ENCODE data around the gene ITIH1.
"Not testable (repeated sequence)": the region's sequence is repeated elsewhere in the genome, so short reads cannot be mapped to it uniquely, and the experiment has no call there.

Gene ITIH1, protein sequence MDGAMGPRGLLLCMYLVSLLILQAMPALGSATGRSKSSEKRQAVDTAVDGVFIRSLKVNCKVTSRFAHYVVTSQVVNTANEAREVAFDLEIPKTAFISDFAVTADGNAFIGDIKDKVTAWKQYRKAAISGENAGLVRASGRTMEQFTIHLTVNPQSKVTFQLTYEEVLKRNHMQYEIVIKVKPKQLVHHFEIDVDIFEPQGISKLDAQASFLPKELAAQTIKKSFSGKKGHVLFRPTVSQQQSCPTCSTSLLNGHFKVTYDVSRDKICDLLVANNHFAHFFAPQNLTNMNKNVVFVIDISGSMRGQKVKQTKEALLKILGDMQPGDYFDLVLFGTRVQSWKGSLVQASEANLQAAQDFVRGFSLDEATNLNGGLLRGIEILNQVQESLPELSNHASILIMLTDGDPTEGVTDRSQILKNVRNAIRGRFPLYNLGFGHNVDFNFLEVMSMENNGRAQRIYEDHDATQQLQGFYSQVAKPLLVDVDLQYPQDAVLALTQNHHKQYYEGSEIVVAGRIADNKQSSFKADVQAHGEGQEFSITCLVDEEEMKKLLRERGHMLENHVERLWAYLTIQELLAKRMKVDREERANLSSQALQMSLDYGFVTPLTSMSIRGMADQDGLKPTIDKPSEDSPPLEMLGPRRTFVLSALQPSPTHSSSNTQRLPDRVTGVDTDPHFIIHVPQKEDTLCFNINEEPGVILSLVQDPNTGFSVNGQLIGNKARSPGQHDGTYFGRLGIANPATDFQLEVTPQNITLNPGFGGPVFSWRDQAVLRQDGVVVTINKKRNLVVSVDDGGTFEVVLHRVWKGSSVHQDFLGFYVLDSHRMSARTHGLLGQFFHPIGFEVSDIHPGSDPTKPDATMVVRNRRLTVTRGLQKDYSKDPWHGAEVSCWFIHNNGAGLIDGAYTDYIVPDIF

DNA sequence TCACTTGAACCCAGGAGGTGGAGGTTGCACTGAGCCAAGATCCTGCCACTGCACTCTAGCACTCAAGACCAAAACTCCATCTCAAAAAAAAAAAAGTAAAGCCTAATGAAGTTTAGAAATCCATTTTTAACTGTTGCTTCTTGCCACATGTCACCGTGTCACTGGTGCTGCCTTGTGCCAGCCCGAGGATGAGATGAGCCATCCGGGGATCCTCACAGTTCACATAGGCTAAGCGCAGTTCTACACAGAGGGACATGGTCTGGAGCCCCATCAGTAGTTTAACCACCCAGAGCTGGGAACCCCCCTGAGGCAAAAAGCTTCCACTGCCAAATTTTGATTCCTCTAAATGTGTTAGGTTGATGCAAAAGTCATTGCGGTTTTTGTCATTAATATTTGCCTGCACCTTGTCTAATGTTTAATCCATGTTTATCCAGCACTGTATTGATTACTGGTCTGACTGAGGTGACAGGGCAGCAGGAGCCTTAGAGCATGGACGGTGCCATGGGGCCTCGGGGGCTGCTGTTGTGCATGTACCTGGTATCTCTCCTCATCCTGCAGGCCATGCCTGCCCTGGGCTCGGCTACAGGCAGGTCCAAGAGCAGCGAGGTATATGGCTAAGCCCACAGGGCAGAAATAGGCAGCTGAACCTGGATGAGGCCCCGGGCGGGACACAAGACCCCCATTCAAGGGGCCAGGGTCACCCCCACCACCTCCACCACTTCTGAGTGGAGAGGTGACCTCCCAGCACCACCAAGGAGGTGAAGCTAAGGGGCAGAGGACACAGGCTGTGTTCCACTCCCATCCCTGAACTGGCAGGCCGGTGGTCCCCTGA is at the start of gene ITIH1:
Gene ITIH1 (plus strand): TSS at position 473 of the 832 bp plus-strand sequence. CDS start 17 bp downstream, at position 490.
- DNase-seq (ENCODE audit: low spot score): no peak

DNA sequence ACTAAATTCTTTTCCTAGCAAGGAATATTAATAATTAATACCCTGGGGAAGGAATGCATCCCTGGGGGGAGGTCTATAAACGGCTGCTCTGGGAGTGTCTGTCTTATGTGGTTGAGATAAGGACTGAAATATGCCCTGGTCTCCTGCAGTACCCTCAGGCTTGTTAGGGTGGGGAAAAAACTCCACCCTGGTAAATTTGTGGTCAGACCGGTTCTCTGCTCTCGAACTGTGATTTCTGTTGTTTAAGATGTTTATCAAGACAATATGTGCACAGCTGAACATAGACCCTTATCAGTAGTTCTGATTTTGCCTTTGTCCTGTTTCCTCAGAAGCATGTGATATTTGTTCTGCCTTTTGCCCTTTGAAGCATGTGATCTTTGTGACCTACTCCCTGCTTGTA is 48.6 kb upstream of the ITIH1 start:
- not testable (repeated sequence) for DNase-seq (ENCODE audit: low spot score)

DNA sequence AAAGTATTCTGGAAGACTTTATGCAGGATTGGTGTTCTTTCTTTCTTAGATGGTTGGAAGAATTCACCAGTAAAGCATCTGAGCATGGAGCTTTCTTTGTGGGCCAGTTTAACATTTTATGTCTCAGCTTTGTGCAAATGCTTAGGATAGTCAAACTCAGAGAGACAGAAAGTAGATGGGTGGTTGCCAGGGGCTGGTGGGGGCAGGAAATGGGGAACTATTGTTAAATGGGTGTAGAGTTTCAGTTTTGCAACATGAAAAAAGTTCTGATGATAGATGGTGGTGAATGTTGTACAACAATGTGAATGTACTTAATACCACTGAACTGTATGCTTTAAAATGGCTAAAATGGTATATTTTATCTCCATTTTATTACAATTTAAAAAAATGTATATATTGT is 46.7 kb upstream of the ITIH1 start:
- no peak for DNase-seq (ENCODE audit: low spot score)

DNA sequence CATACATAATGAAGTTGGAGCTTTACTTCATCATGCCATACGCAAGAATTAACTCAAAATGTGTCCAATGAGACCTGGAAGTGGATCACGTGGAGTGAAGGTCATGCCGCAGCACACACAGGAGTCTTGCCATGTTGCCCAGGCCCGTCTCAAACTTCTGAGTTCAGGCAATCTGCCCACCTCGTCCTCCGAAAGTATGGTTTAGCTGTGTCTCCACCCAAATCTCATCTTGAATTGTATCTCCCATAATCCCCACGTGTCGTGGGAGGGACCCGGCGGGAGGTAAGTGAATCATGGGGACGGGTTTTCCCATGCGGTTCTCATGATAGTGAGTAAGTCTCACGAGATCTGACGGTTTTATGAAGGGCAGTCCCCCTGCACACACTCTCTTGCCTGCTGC is 45.8 kb upstream of the ITIH1 start:
- DNase-seq (ENCODE audit: low spot score): no peak

DNA sequence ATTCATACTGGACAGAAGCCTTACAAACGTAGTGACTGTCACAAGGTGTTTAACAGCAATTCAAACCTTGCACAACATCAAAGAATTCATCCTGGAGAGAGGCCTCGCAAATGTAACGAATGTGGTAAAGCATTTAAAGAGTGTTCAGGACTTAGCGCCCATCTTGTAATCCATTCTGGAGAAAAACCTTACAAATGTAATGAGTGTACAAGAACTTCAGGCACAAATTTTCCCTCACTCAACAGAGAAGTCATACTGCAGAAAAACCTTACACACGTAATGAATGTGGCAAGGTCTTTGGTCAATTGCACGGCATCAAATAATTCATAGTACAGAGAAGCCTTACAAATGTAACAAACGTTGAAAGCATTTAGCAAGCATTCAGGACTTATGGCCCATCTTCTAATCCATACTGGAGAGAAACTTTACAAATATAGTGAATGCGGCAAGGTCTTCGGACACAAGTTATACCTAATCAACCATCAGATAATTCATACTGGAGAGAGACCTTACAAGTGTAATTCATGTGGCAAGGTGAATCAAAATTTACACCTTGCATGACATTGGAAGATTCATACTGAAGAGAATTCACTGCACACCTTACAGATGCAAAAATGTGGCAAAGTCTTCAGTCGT is 44.0 kb upstream of the ITIH1 start:
- no peak for DNase-seq (ENCODE audit: low spot score)

DNA sequence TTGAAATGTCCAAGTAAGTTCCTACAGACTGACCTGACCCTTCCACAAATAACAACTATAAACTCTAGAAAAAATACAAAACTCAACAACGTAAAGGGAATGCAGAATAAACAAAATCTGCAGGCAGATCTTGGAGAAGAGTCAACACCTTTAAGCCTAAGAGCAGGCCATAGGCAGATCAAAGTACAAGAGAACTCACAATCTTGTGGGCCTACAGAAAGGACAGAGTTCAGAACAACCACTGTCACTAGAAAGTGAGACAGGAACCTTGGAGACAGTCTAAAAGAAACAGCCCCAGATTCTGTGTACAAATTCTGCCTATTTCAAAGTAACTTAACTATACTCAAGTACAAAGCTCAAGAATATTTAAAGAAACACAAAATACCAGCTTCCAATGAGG is 37.7 kb upstream of the ITIH1 start:
- DNase-seq (ENCODE audit: low spot score): no peak

DNA sequence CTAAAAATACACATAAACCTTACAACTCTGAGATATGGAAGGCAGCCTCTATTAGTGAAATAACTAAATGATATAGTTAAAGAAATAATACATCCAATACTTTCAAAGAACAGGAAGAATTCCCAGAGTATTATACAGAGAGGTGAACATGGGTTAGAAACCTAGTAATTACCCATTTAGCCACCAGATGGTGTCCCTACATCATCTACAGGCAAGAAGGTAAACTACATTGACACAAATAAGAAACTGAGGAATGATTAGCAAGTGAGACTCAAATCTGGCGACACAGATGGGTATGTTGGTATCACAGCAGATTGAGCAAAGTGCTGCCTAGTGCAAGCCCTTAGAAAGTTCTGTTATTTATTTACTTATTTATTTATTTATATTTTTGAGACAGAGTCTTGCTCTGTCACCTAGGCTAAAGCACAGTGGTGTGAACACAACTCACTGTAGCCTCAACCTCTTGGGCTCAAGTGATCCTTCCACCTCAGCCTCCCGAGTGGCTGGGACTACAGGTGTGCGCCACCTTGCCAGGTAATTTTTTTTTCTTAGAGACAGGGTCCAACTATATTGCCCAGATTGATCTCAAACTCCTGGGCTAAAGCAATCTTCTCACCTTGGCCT is 34.9 kb upstream of the ITIH1 start:
- peak; percentile 57 for DNase-seq (ENCODE audit: low spot score)

DNA sequence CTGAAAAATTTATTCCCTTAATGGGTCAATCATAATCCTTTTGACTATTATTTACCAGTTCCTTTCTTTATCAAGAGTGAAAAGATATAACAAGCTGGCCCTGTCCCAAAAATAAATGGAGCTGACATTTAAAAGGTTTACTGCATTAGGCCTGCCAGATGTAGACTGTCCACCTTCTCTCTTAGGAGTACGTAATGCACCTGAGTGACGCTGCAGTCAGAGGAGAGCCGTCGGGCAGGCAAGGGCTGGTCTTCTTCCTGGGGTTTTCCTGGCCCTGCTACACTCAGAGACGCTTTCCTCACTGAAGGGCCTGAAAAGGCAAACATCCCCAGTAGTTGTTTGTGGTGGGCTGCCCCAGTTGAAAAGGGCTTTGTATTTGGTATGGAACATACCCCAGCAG is 34.2 kb upstream of the ITIH1 start:
- DNase-seq (ENCODE audit: low spot score): no peak

DNA sequence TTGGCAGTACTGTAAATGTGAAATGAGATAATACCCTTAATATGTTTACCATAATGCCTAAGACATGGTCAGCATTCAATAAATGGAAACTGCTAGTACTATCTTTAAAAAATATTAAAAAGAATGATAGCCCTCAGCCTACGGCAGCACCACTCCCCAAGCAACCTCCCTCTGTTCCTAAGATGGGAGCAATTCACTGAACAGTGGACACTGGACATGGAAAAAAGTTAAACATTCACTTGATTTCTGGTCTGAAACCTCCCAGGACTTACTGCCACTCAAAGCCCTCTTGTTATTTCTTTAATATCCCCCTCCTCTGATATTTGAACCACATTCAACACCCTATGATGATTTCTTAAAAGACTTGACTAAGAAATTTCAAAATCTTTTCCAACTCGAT is 33.7 kb upstream of the ITIH1 start:
- DNase-seq (ENCODE audit: low spot score): no peak

DNA sequence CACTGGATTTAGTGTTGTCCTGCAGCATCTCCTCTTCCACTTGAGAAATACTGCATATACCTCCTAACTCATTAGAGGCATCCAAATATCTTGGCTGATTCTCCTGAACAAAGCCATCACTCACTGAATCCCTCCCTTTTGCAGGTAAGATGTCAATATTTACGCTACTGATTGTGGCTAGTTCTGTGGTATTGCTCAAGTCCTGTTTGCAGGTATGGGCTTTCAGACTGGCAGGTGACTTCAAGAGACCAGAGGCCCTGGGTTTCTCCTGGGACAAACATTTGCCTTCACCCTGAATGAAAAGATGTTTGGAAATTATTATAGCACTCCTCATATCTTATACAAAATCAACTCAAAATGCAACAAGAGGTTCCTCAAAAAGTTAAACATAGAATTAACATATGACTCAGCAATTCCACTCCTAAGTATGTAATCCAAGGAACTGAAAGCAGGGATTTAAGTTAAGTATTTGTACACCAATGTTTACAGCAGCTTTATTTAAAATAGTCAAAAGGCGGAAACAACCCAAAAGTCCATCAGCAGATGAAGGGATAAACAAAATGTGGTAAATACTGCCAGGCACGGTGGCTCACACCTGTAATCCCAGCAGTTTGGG is 25.2 kb upstream of the ITIH1 start:
- DNase-seq (ENCODE audit: low spot score): no peak

DNA sequence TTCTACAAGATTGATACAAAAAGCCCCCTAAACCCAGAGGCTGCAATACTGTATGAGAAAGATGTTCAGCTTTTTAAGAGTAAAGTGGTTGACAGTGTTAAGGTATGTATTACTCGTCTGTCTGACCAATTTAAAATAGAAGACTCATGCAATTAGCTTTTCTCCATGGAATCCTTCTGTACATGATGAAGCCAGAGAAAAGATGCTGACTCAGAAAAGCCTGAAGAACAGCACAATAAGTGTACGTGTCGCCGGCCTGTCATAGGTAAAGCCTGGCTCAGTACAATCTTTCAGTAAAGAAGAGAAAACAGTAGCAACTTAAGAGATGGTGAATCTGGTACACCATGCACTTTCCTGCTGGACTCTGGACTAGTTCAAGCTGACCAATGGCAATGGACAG is 23.0 kb upstream of the ITIH1 start:
- DNase-seq (ENCODE audit: low spot score): no peak

DNA sequence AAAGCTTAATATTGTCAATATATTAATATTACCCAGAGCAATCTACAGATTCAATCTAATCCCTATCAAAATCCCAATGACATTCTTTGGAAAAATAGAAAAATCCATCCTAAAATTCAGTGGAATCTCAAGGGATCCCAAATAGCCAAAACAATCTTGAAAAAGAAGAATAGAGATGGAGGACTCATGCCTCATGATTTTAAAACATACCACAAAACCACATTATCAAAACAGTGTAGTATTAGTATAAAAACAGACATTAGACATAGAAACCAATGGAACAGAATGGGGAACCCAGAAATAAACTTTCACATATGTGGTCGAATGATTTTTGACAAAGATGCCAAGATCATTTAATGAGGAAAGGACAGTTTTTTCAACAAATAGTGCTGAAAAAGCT is 21.3 kb upstream of the ITIH1 start:
- DNase-seq (ENCODE audit: low spot score): no peak

DNA sequence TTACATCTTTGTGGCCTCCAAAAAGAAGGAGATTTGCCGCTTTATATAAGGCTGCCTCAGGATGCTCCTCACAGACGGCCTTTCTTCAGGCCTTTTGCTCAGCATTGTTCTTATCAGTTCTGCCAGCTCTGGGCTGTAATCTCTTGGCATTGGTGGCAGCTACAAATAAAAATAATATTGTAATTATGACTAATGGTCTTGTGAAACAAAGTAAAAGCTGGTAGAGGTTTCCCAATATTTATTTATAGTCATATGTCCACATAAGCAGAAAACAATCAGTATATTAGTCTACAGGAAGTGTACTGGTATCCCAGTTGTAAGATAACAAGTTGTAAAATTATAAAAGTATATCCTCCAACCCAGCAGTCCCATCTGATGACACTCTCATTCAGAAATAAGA is 13.9 kb upstream of the ITIH1 start:
- no peak for DNase-seq (ENCODE audit: low spot score)

DNA sequence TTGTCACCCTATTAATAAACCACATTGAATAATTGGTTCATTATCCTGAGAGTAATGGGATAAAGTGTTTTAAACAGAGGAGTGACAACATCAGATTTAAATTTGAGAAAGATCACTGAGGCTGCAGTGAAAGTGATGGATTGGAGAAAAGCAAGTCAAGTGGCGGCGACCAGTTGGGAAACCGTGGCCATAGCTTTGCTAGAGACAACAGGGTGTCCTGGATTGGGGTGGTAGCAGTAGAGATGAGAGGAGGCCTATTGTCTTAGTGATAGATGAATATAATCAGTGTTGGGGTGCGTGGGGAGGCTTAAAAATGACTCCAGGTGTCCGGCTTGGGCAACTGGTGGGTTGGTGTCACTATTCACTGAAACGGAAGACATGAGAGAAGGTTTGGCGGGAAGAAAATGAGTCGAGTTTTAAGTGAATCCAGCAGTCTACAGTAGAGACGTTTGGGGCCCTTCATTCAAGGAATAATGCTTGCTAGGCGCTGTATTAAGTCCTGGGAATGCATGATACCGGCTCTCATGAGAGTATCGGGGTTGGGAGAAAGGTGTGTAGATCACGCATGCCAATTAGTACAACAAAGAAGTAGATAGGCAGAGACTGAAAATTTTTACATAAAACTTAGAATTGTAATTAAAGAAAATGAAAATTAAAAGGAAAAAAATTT is 7.5 kb upstream of the ITIH1 start:
- no peak for DNase-seq (ENCODE audit: low spot score)

DNA sequence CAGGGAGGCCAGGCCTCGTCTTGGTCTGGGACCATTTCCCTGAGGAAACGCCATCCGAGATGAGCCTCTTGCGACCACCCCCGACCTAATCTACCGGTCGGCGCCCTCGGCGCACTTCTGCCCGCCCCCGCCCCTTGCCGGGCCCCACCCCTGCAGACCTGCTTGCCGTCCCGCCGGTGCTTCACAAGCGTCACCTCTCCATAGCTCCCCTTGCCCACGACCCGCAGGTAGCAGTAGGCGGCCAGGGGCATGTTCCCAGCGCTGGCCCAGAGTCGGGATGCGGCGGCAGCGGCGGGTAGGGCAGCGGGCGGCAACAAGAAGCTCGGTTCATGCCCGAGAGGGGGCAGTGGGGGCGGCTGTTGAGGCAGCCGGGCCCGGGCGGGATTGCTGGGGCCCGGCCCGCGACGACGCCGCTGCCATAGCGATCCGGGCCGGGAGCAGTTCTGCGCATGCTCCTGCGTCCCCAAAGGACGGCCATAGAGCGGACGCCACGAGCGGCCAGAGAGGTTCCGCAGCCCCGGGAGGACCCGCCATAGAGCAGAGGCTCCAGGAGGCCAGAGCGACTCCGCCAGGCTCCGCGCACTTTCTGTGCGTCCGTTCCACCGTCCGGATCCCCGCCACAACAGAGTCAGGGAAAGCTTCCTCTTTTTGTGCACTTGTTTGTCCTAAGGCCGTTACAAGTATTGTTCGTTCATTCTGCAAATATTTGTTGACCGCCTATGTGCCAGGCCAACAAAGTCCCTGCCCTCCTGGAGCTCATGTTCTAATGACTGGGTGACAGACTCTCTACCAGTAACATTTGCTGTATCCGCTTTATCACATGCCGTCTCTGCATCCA is 6.7 kb upstream of the ITIH1 start, which contains the start of gene NEK4:
Gene NEK4 (minus strand): TSS at position 445 of the 838 bp plus-strand sequence. CDS start 194 bp downstream, at position 251.
- DNase-seq (ENCODE audit: low spot score): peak; percentile 94

DNA sequence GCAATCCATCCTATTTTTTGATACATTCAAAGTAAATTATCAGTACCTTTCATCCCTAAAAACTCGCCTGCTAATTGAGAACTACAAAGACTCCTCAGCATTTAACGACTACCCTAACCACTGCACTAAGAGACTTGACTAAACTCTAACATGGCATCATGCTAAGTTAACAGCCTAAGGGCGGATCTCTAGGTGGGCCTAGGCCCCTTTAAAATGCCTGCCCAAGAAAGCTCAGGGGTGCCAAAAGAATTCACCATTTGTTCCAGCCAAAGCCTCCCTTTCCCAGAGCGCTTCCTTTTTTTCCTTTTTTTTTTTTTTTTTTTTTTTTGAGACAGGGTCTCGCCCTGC is 6.1 kb upstream of the ITIH1 start:
- DNase-seq (ENCODE audit: low spot score): no peak

DNA sequence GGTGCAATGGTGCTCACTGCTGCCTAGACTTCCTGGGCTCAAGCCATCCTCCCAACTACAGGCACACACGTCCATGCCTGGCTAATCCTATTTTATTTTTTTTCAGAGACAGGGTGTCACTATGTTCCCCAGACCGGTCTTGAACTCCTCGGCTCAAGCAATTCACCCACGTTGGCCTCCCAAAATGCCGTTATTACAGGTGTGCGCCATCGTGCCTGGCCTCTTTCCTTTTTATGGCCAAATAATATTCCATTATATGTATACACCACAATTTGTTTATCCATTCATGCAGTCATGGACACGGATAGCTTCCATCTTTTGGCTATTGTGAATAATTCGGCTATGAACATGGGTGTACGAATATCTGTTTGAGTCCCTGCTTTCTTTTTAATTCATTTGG is 5.7 kb upstream of the ITIH1 start:
- no peak for DNase-seq (ENCODE audit: low spot score)

DNA sequence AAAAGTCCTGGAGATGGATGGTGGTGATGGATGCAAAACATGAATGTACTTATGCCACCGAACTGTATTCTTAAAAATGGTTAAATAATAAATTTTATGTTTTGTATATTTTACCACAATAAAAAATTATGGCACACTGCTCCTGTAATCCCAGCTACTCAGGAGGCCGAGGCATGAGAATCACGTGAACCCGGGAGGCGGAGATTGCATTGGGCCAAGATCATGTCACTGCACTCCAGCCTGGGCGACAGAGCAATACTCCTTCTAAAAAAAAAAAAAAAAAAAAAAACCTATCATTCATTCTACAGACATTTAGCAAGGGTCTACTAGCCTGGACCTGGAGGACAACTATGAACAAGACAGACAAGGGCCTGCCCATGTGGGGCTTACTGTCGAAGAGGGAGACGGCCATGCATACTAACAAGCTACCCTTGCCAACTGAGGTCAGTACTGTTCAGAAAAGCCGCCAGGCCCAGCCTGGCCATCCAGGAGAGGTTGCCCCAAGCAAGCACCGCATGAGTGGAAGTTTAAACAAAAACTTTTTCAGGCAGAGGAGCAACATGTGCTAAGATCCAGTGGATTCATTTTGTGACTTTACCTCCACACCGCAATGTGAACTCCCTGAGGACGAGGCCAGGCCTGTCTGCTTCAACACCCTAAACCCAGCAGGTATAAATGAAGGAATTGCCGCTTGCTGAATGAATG is 3.9 kb upstream of the ITIH1 start:
- DNase-seq (ENCODE audit: low spot score): no peak
